Esophagus mucosa (tissue), 1 donor: ENCODE results near the gene CYP1A1. TPM values are rescaled to one million over a fixed set of nuclear protein-coding genes. Genes with fewer than 3 reads are reported as not detected.
"Not testable (repeated sequence)": the region's sequence is repeated elsewhere in the genome, so short reads cannot be mapped to it uniquely, and the experiment has no call there.

ENCODE experiments used
- ATAC-seq: fragments of 200-7000 bp; cut with Tn5 transposase; one replicate; pipeline ENCODE4 v1.9.1; 2020
- total RNA-seq: library from RNA; stranded (reverse); gene quantifications from one replicate; pipeline ENCODE4 v1.2.4, GENCODE V29; 2023
- donor health status: DM: yes; HTN: yes; CAD: no.

The CYP1A1 gene, protein sequence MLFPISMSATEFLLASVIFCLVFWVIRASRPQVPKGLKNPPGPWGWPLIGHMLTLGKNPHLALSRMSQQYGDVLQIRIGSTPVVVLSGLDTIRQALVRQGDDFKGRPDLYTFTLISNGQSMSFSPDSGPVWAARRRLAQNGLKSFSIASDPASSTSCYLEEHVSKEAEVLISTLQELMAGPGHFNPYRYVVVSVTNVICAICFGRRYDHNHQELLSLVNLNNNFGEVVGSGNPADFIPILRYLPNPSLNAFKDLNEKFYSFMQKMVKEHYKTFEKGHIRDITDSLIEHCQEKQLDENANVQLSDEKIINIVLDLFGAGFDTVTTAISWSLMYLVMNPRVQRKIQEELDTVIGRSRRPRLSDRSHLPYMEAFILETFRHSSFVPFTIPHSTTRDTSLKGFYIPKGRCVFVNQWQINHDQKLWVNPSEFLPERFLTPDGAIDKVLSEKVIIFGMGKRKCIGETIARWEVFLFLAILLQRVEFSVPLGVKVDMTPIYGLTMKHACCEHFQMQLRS
- total RNA-seq: not detected

DNA sequence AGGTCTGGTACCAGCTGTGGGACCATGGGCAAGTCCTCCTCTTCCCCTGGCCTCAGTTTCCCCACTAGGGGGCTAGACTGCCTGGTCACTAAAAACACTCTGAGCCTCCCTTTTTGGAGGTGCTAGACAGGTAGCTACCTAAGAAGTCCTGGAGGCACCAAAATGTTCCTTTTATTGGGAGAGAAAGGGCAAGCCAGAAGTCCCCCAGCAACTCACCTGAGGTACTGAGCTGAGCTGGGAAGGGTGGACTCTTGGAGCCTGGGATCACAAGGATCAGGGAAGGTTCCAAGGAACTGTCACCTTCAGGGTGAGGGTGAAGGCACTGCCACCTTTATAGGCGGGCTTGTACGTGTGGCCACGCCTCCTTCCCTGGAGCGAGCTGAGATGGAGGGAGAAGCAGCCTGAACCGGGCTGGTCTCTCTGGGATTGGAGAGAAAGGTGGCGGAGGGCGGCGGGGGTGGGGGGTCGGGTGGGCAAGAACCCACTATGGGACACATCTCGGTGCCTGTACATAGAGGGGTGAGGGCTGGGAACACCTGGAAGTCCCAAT, at the start of gene CYP1A1:
CYP1A1 (minus strand) TSS at position 304 of the 550 bp plus-strand sequence. CDS start 2,431 bp downstream, outside the sequence.
- ATAC-seq: peak; percentile 50

GRCh38 chr15:74773731-74774252, 48.5 kb upstream of the CYP1A1 start:
- ATAC-seq: peak; percentile 75

GRCh38 chr15:74773329-74773728, 48.0 kb upstream of the CYP1A1 start:
- peak; percentile 4 for ATAC-seq

GRCh38 chr15:74770211-74770903, 45.0 kb upstream of the CYP1A1 start:
- ATAC-seq: no peak

- ATAC-seq: no peak
These were observed 44.2 kb upstream of the CYP1A1 start for GRCh38 chr15:74769463-74770025.

GRCh38 chr15:74768771-74769342, 43.5 kb upstream of the CYP1A1 start:
- peak; percentile 28 for ATAC-seq

- no peak for ATAC-seq
These were observed 42.9 kb upstream of the CYP1A1 start for GRCh38 chr15:74768099-74768770.

GRCh38 chr15:74767167-74768098, 42.1 kb upstream of the CYP1A1 start:
- no peak for ATAC-seq

DNA sequence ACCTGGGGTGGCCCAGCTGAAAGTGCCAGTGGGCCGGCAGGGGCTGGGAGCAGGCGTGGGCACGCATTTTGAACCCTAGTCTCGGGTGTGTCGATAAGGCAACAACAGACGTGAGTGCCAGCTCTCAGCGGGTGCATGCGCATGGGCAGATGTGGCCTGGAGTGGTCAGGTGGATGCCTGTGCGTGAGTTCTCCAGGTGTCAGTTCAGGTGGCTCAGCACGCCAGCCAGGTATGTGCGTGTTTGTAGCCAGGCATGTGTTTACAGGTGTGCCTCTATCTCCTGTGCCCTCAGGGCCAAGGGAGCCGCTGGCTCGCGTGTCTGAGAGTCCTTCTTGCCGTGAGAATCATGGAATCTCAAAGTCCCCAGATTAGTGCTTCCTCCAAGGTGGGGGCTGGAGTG, 38.1 kb upstream of the CYP1A1 start:
- peak; percentile 57 for ATAC-seq

DNA sequence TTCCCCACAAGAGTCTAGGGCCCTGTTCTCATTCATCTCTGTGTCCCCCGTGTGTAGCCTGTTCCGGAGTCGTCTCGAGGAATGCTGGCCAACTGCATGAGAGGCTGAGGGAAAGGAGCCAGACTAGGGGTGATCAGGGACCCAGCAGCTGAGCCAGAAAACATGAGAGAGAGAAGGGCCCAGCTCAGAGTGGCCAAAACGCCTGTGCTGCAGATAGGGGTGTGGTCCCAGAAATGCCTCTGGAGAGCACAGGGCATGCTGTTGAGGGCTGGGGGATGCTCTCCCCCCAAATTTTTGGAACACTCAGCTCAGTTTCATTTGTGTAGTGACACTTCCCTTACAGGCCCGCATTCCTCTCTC, 37.4 kb upstream of the CYP1A1 start:
- no peak for ATAC-seq

- ATAC-seq: no peak
These were observed 33.4 kb upstream of the CYP1A1 start for GRCh38 chr15:74758736-74759135.

GRCh38 chr15:74754593-74755215, 29.4 kb upstream of the CYP1A1 start:
- ATAC-seq: no peak

- ATAC-seq: no peak
These were observed 27.2 kb upstream of the CYP1A1 start for GRCh38 chr15:74752531-74752930.

GRCh38 chr15:74752011-74752410, 26.7 kb upstream of the CYP1A1 start:
- no peak for ATAC-seq

DNA sequence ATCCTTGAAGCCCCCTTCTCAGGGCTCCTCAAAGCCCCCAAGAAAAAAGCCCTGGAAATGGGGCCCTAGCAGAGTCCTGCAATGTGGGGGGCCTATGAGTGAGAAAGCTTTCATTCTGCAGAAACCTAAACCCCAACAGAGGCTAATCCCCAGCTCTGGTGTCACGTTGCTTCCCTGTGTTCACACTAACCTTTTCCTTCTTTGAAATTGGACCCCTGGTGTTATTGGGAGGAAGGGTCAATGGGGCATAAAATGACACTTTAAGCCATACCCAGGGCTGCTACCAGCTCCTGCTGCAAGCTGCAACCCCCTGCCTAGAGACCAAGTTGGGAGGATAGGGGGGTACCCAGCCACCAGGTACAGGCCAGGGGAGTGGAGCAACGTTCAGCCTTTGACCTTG, 25.4 kb upstream of the CYP1A1 start:
- ATAC-seq: no peak

- ATAC-seq: no peak
These were observed 24.5 kb upstream of the CYP1A1 start for GRCh38 chr15:74749832-74750231.

- ATAC-seq: peak; percentile 35
These were observed 23.1 kb upstream of the CYP1A1 start, which contains the start of gene CYP1A2 for GRCh38 chr15:74748322-74748946. TSS of gene CYP1A2 (plus strand) at chr15:74748845. CDS start at chr15:74749739, 894 bp downstream.

- no peak for ATAC-seq
These were observed 21.1 kb upstream of the CYP1A1 start for GRCh38 chr15:74746389-74746788.

DNA sequence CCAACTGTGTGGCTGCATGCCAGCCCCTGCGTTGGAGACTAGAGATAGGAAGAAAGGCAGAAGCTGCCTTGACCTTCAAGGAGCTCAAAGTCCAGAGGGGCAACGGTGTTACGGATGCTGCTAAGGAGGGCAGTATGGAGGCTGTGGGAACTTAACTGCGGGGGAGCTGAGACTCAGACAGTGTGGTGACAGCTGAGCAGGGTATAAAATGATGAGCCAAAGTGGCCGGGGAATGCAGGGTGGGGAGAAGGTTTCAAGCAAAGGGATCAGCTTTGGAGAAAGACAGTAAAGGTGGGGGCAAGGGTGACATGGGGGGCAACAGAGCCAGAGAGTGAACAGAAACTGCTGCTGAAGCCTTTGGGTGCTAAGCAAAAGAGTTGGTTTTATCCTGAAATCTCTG, 17.1 kb upstream of the CYP1A1 start:
- ATAC-seq: no peak

DNA sequence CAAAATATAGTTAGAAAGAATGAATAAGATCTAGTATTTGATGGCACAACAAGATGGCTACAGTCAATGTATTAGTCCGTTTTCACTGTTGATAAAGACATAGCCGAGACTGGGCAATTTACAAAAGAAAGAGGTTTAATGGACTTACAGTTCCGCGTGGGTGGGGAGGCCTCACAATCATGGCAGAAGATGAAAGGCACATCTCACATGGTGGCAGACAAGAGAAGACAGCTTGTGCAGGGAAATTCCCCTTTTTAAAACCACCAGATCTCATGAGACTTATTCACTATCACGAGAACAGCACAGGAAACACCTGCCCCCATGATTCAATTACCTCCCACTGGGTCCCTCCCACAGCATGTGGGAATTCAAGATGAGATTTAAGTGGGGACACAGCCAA, 12.9 kb upstream of the CYP1A1 start:
- not testable (repeated sequence) for ATAC-seq
